Measurements from ENCODE around the gene WDR72. TPM values are rescaled to one million over a fixed set of nuclear protein-coding genes. Genes with fewer than 3 reads are reported as not detected.

WDR72 gene
- total and polyA plus RNA-seq, 2 of the 8 experiments (the other 6 are each of a cell fraction or from before 2014, with no cell fraction given): 1.2 to 1.9 TPM

- Histone ChIP-seq H3K4me2 (ENCODE audit: insufficient read depth in 1 of 2, low read depth in 2 of 2, low read length in 2 of 2) (no peak overlapping the region), H2BK120ac (replicated peaks; ENCODE audit: low read depth, low read length) (no peak overlapping the region), H3K4me1 (replicated peaks in 1 of 4; ENCODE audit: control insufficient read depth in 3 of 4, insufficient read depth in 4 of 4, low read length in 3 of 4) (no peaks in the 10 kb centered on the region), H3K36me3 (ENCODE audit: control insufficient read depth in 2 of 4, insufficient read depth in 4 of 4, low read length in 3 of 4) (no peaks in the 10 kb centered on the region), H3K4me3 (ENCODE audit: extremely low read depth in 1 of 4, insufficient read depth in 2 of 4, low read depth in 3 of 4, low read length in 4 of 4) (no peak overlapping the region), H3K27me3 (replicated peaks in 1 of 4; ENCODE audit: control insufficient read depth in 3 of 4, extremely low read depth in 1 of 4, insufficient read depth in 3 of 4, low read length in 3 of 4) (no peaks in the 10 kb centered on the region), H2BK12ac (ENCODE audit: low read depth, low read length) (no peak overlapping the region), H3K4ac (replicated peaks; ENCODE audit: insufficient read length, low read depth, low read length) (no peak overlapping the region), H2BK20ac (ENCODE audit: low read length) (no peak overlapping the region), H3K14ac (ENCODE audit: insufficient read length) (no peak overlapping the region), H2AFZ (ENCODE audit: low read length) (no peak overlapping the region; the same call in 1 of the 2 replicates), H2BK15ac (ENCODE audit: low read length) (no peak overlapping the region), H3K9me3 (ENCODE audit: insufficient read depth in 2 of 2, low read depth in 1 of 2, low read length in 1 of 2) (no peaks in the 10 kb centered on the region), H3K27ac (ENCODE audit: low read depth, low read length) (no peak overlapping the region), H3K79me2 (ENCODE audit: control insufficient read depth in 1 of 2, insufficient read depth in 2 of 2, low read length in 2 of 2) (no peaks in the 10 kb centered on the region), H4K91ac (replicated peaks; ENCODE audit: insufficient read length, low read length) (no peak overlapping the region), H3K9ac (replicated peaks in 1 of 4; ENCODE audit: extremely low read depth in 1 of 4, low read depth in 3 of 4, low read length in 3 of 4) (no peak overlapping the region), H3K23me2 (ENCODE audit: low read depth, low read length) (no peaks in the 10 kb centered on the region), H2BK5ac (ENCODE audit: low read depth, low read length) (no peak overlapping the region), H2AK5ac (ENCODE audit: low read depth, low read length) (no peak overlapping the region), H3K18ac (ENCODE audit: extremely low read depth, low read length) (no peak overlapping the region), H3K56ac (replicated peaks; ENCODE audit: insufficient read length, low read depth, low read length) (no peak overlapping the region), H4K5ac (ENCODE audit: insufficient read length, low read depth, low read length) (no peak overlapping the region), H4K20me1 (replicated peaks in 1 of 2; ENCODE audit: control insufficient read depth in 1 of 2, insufficient read depth in 2 of 2, low read length in 2 of 2) (no peaks in the 10 kb centered on the region), H4K8ac (ENCODE audit: extremely low read depth, insufficient read depth, low read length) (no peak overlapping the region), H3K23ac (ENCODE audit: insufficient read length) (no peak overlapping the region), H3K79me1 (ENCODE audit: low read depth, low read length) (no peaks in the 10 kb centered on the region)
- FAIRE-seq (no peak), DNase-seq (ENCODE audit: low read depth in 1 of 2, low spot score in 2 of 2) (no peak)
- WGBS, 2 experiments (ENCODE audit: extremely low coverage in 1 of 2, insufficient coverage in 1 of 2, insufficient read length in 1 of 2, insufficient replicate concordance in 2 of 2, low coverage in 1 of 2, low lambda C conversion rate in 2 of 2, missing lambda C conversion rate in 1 of 2): 95% methylated on average over 4 of the region's 4 CpGs; no CpG with 5 or more reads in 1 of the 2 experiments
- POLR2A ChIA-PET (ENCODE audit: partially characterized antibody): no interaction called here
- CTCF ChIA-PET (ENCODE audit: partially characterized antibody): interaction anchor here (1.0 kb wide), 1 partner anchor 231 kb away, joined by 3 read pairs; no protein-coding TSS in a partner anchor
- TF ChIP-seq NRF1 (IDR thresholded peaks at IDR 0.05; ENCODE audit: low read depth, low read length) (no peak), KDM5A (IDR thresholded peaks at IDR 0.05; ENCODE audit: low read length) (no peak), BACH1 (IDR thresholded peaks at IDR 0.05; ENCODE audit: low read length) (no peak), ZNF274 (IDR thresholded peaks at IDR 0.05; ENCODE audit: borderline replicate concordance, extremely low read depth, low read length) (no peak)
Measured at GRCh38 chr15:53535886-53536285, 223.6 kb downstream of the WDR72 start.
